ENCODE data around the gene PXDN. TPM values are rescaled to one million over a fixed set of nuclear protein-coding genes. Genes with fewer than 3 reads are reported as not detected.

The PXDN gene
- total and polyA plus RNA-seq, 9 of the 15 experiments (the other 6 are each of a cell fraction or from before 2014, with no cell fraction given), result 0.49 TPM; not detected in 8

- H3K9me3 ChIP-seq (replicated peaks; ENCODE audit: control insufficient read depth, insufficient read depth, low read depth, low read length), result no peaks in the 10 kb centered on the region
- 0% methylated on average over 9 of the region's 17 CpGs for WGBS (ENCODE audit: insufficient coverage, low coverage, missing lambda C conversion rate)
- no TSS peak for BruUV-seq (replicated peaks)
- intact Hi-C loops (cut with micrococcal nuclease) (no loop called here), in situ Hi-C loops (cut with MboI) (no loop called here)
- no peak overlapping the region for H3K9ac ChIP-seq (ENCODE audit: insufficient read depth in 1 of 2, low read depth in 2 of 2, low read length in 2 of 2)
- no peaks in the 10 kb centered on the region for H4K20me1 ChIP-seq (replicated peaks; ENCODE audit: control insufficient read depth, insufficient read depth, low read length)
- ChIA-PET POLR2A (interaction anchor here (0.6 kb wide), 1 partner anchor 83 kb away, joined by 3 read pairs; no protein-coding TSS in a partner anchor), CTCF (ENCODE audit: low intra/inter-chr PET ratio) (no interaction called here)
- no peak overlapping the region for H3K27ac ChIP-seq (ENCODE audit: extremely low read depth, low read depth, low read length)
- no peaks in the 10 kb centered on the region for H3K36me3 ChIP-seq (ENCODE audit: control insufficient read depth, insufficient read depth, low read length)
- no peak overlapping the region for H3K4me2 ChIP-seq (ENCODE audit: insufficient read depth, low read length)
- FAIRE-seq, result no peak
- no peaks in the 10 kb centered on the region for H3K9me1 ChIP-seq (ENCODE audit: control insufficient read depth, insufficient read depth, low read length)
- DNase-seq (ENCODE audit: extremely low read depth in 1 of 4, low spot score in 3 of 4), result no peak
- H3K4me1 ChIP-seq (replicated peaks in 1 of 2; ENCODE audit: control insufficient read depth in 2 of 2, insufficient read depth in 2 of 2, low read length in 2 of 2), result no peaks in the 10 kb centered on the region
- H2AFZ ChIP-seq (ENCODE audit: low read depth, low read length), result no peak overlapping the region
- no peak overlapping the region for H3K4me3 ChIP-seq
- peaks cover 7 to 45% of the 10 kb centered on the region in 2 experiments; a peak in 4 of 5 replicates for H3K27me3 ChIP-seq (ENCODE audit: control insufficient read depth in 2 of 2, insufficient read depth in 2 of 2, low read length in 2 of 2)
- no peak for ATAC-seq
- H3K79me2 ChIP-seq (ENCODE audit: control insufficient read depth, insufficient read depth, low read length), result no peaks in the 10 kb centered on the region
- TF ChIP-seq HNRNPH1 (optimal IDR thresholded peaks at IDR 0.05; ENCODE audit: low read depth, low read length) (no peak), HDAC3 (IDR thresholded peaks at IDR 0.05; ENCODE audit: borderline replicate concordance, partially characterized antibody) (no peak), ZNF518B (CRISPR knock-in tag; IDR thresholded peaks at IDR 0.05) (no peak), ELF1 (tag; IDR thresholded peaks at IDR 0.05) (no peak), CBX2 (IDR thresholded peaks at IDR 0.05; ENCODE audit: insufficient read depth, low read length, poor library complexity, severe bottlenecking) (no peak), HNRNPLL (IDR thresholded peaks at IDR 0.05; ENCODE audit: low read depth, low read length, poor library complexity, severe bottlenecking) (no peak)
- TF ChIP-seq, protein P1, sequence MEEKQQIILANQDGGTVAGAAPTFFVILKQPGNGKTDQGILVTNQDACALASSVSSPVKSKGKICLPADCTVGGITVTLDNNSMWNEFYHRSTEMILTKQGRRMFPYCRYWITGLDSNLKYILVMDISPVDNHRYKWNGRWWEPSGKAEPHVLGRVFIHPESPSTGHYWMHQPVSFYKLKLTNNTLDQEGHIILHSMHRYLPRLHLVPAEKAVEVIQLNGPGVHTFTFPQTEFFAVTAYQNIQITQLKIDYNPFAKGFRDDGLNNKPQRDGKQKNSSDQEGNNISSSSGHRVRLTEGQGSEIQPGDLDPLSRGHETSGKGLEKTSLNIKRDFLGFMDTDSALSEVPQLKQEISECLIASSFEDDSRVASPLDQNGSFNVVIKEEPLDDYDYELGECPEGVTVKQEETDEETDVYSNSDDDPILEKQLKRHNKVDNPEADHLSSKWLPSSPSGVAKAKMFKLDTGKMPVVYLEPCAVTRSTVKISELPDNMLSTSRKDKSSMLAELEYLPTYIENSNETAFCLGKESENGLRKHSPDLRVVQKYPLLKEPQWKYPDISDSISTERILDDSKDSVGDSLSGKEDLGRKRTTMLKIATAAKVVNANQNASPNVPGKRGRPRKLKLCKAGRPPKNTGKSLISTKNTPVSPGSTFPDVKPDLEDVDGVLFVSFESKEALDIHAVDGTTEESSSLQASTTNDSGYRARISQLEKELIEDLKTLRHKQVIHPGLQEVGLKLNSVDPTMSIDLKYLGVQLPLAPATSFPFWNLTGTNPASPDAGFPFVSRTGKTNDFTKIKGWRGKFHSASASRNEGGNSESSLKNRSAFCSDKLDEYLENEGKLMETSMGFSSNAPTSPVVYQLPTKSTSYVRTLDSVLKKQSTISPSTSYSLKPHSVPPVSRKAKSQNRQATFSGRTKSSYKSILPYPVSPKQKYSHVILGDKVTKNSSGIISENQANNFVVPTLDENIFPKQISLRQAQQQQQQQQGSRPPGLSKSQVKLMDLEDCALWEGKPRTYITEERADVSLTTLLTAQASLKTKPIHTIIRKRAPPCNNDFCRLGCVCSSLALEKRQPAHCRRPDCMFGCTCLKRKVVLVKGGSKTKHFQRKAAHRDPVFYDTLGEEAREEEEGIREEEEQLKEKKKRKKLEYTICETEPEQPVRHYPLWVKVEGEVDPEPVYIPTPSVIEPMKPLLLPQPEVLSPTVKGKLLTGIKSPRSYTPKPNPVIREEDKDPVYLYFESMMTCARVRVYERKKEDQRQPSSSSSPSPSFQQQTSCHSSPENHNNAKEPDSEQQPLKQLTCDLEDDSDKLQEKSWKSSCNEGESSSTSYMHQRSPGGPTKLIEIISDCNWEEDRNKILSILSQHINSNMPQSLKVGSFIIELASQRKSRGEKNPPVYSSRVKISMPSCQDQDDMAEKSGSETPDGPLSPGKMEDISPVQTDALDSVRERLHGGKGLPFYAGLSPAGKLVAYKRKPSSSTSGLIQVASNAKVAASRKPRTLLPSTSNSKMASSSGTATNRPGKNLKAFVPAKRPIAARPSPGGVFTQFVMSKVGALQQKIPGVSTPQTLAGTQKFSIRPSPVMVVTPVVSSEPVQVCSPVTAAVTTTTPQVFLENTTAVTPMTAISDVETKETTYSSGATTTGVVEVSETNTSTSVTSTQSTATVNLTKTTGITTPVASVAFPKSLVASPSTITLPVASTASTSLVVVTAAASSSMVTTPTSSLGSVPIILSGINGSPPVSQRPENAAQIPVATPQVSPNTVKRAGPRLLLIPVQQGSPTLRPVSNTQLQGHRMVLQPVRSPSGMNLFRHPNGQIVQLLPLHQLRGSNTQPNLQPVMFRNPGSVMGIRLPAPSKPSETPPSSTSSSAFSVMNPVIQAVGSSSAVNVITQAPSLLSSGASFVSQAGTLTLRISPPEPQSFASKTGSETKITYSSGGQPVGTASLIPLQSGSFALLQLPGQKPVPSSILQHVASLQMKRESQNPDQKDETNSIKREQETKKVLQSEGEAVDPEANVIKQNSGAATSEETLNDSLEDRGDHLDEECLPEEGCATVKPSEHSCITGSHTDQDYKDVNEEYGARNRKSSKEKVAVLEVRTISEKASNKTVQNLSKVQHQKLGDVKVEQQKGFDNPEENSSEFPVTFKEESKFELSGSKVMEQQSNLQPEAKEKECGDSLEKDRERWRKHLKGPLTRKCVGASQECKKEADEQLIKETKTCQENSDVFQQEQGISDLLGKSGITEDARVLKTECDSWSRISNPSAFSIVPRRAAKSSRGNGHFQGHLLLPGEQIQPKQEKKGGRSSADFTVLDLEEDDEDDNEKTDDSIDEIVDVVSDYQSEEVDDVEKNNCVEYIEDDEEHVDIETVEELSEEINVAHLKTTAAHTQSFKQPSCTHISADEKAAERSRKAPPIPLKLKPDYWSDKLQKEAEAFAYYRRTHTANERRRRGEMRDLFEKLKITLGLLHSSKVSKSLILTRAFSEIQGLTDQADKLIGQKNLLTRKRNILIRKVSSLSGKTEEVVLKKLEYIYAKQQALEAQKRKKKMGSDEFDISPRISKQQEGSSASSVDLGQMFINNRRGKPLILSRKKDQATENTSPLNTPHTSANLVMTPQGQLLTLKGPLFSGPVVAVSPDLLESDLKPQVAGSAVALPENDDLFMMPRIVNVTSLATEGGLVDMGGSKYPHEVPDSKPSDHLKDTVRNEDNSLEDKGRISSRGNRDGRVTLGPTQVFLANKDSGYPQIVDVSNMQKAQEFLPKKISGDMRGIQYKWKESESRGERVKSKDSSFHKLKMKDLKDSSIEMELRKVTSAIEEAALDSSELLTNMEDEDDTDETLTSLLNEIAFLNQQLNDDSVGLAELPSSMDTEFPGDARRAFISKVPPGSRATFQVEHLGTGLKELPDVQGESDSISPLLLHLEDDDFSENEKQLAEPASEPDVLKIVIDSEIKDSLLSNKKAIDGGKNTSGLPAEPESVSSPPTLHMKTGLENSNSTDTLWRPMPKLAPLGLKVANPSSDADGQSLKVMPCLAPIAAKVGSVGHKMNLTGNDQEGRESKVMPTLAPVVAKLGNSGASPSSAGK (IDR thresholded peaks at IDR 0.05), result no peak
These were observed 158.7 kb downstream of the PXDN start for GRCh38 chr2:1585635-1586034.

Data from K562 (cell line).